Testis (tissue), 3 donors: ENCODE data around the gene FH. TPM values are rescaled to one million over a fixed set of nuclear protein-coding genes. Genes with fewer than 3 reads are reported as not detected.
A peak's percentile ranks its signal among the peaks of the same experiment; 100 is the strongest.

Source experiments
- DNase-seq: peaks from one replicate; pipeline ENCODE4 v3.0.0-alpha.2; 2019
- H3K27ac ChIP-seq, 2 donors: fragments of 200-600 bp; sonication (generic); one replicate each; pipeline ENCODE4 v1.5.1; 2019
- H3K27me3 ChIP-seq: fragments of 200-600 bp; sonication (generic); one replicate; pipeline ENCODE4 v1.5.1; 2019
- H3K36me3 ChIP-seq: fragments of 200-600 bp; sonication (generic); one replicate; pipeline ENCODE4 v1.5.1; 2017; ENCODE audit warnings: low read depth; ENCODE audit errors: missing control alignments
- H3K4me1 ChIP-seq: fragments of 200-600 bp; sonication (generic); one replicate; pipeline ENCODE4 v1.5.1; 2019
- H3K4me3 ChIP-seq, 2 donors: fragments of 200-600 bp; sonication (generic); one replicate each; pipeline ENCODE4 v1.5.1; 2017 to 2019
- H3K9me3 ChIP-seq: fragments of 200-600 bp; sonication (generic); one replicate; pipeline ENCODE4 v1.5.1; 2017
- CTCF ChIP-seq, 3 experiments: fragments of 450-650 bp in 2 of 3; fragments of 200-600 bp in 1 of 3; sonication (generic) in 1 of 3; IDR thresholded peaks; one replicate each; pipeline ENCODE4 v1.5.1; 2016 to 2019; ENCODE audit warnings: antibody characterized with exemption in 3 of 3, mild to moderate bottlenecking in 2 of 3, moderate library complexity in 1 of 3
- POLR2A ChIP-seq: fragments of 450-650 bp; IDR thresholded peaks from one replicate; pipeline ENCODE4 v1.6.1; 2017; ENCODE audit warnings: antibody characterized with exemption, mild to moderate bottlenecking, moderate library complexity
- WGBS, 2 donors: methylation state at CpG; one replicate each; pipeline ENCODE4 v1.1.5; 2018; 5-methylcytosine and 5-hydroxymethylcytosine counted together
- intact Hi-C: fragments of 100-400 bp; cut with DNase I; formaldehyde crosslinking; loops from one replicate; pipeline ENCODE4 v1.15.1; 2023; ENCODE audit warnings: low total_unique reads
- polyA plus RNA-seq: library from polyadenylated mRNA; stranded (reverse); fragments of 350-450 nt; fragmentation: Illumina TruSeq; extraction: RNeasy Lipid Tissue Mini Kit (QIAGEN cat#74804); gene quantifications from one replicate; pipeline ENCODE4 v1.2.3, GENCODE V29; 2014; ENCODE audit warnings: low read depth, low replicate concordance; ENCODE audit not compliant: insufficient read depth
- total RNA-seq, 2 donors: library from RNA; depleted of rRNA; stranded (reverse); fragments of >200 nt; gene quantifications; one replicate each; pipeline ENCODE4 v1.2.3, GENCODE V29; 2016

The FH gene
- total and polyA plus RNA-seq, 3 donors from 2014 or later: 39.7 to 86.0 (median 54.6) TPM

- Histone ChIP-seq H3K27me3 (no peaks in the 10 kb centered on the region), H3K9me3 (no peaks in the 10 kb centered on the region), H3K4me1 (peaks cover 7% of the 10 kb centered on the region), H3K4me3 (no peak overlapping the region), H3K36me3 (no peaks in the 10 kb centered on the region), H3K27ac (no peak overlapping the region)
- WGBS, 2 donors: 93 to 96% methylated on average over 5 of the region's 5 CpGs
- intact Hi-C loops: no loop called here
- TF ChIP-seq POLR2A (no peak), CTCF (IDR thresholded peaks at IDR 0.05) (no peak)
- DNase-seq: no peak
Measured at GRCh38 chr1:241513378-241513777, 6.2 kb downstream of the FH start.

- intact Hi-C loops: no loop called here
- H3K4me1 ChIP-seq: no peaks in the 10 kb centered on the region
- no peaks in the 10 kb centered on the region for H3K9me3 ChIP-seq
- H3K4me3 ChIP-seq: no peak overlapping the region
- no peak for DNase-seq
- 87 to 96% methylated on average over 2 of the region's 2 CpGs for WGBS, 2 donors
- TF ChIP-seq CTCF (IDR thresholded peaks at IDR 0.05): no peak
- no peak for TF ChIP-seq POLR2A
- no peak overlapping the region for H3K27ac ChIP-seq
- H3K36me3 ChIP-seq: no peaks in the 10 kb centered on the region
- no peaks in the 10 kb centered on the region for H3K27me3 ChIP-seq
Measured at GRCh38 chr1:241507189-241507863, 12.2 kb downstream of the FH start.

GRCh38 chr1:241503444-241503843 lies 16.1 kb downstream of the FH start:
- intact Hi-C loops: no loop called here
- Histone ChIP-seq H3K27ac (no peak overlapping the region), H3K4me3 (no peak overlapping the region), H3K9me3 (no peaks in the 10 kb centered on the region), H3K36me3 (no peaks in the 10 kb centered on the region), H3K4me1 (no peaks in the 10 kb centered on the region), H3K27me3 (no peaks in the 10 kb centered on the region)
- DNase-seq: no peak
- no peak for TF ChIP-seq POLR2A
- no peak for TF ChIP-seq CTCF (IDR thresholded peaks at IDR 0.05)
- WGBS, 2 donors: 95 to 100% methylated on average over 6 of the region's 6 CpGs

GRCh38 chr1:241499910-241500309 lies 19.6 kb downstream of the FH start:
- Histone ChIP-seq H3K9me3 (no peaks in the 10 kb centered on the region), H3K36me3 (no peaks in the 10 kb centered on the region), H3K4me1 (no peaks in the 10 kb centered on the region), H3K4me3 (no peak overlapping the region), H3K27ac (no peak overlapping the region), H3K27me3 (no peaks in the 10 kb centered on the region)
- peak in 1 of 3 experiments; percentile 16 for TF ChIP-seq CTCF (IDR thresholded peaks at IDR 0.05)
- TF ChIP-seq POLR2A: no peak
- DNase-seq: no peak
- intact Hi-C loops: no loop called here
- WGBS, 2 donors: 85 to 86% methylated on average over 2 of the region's 2 CpGs

GRCh38 chr1:241495741-241496140 lies 23.8 kb downstream of the FH start:
- TF ChIP-seq CTCF (IDR thresholded peaks at IDR 0.05) (no peak), POLR2A (no peak)
- DNase-seq: no peak
- WGBS, 2 donors: 95 to 96% methylated on average over 5 of the region's 5 CpGs
- Histone ChIP-seq H3K36me3 (no peaks in the 10 kb centered on the region), H3K9me3 (no peaks in the 10 kb centered on the region), H3K4me3 (no peak overlapping the region), H3K27me3 (no peaks in the 10 kb centered on the region), H3K4me1 (no peaks in the 10 kb centered on the region), H3K27ac (no peak overlapping the region)
- intact Hi-C loops: no loop called here
